Panc1 (cell line): ENCODE measurements around the gene BCR. TPM values are rescaled to one million over a fixed set of nuclear protein-coding genes. Genes with fewer than 3 reads are reported as not detected.

Source experiments
- ATAC-seq: fragments of 200-7000 bp; cut with Tn5 transposase; 2 replicates; pipeline ENCODE4 v1.9.1; 2020; ENCODE audit warnings: mild to moderate bottlenecking, moderate library complexity
- BruUV-seq: library from RNA; stranded (reverse); fragments of 400-500 nt; replicated peaks from 2 replicates; lab custom pipeline; 2021; lab: Mats Ljungman, UMichigan
- CTCF ChIA-PET: fragments of 300-600 bp; sonication (Branson Sonifier 250); formaldehyde crosslinking; loops from one replicate; lab custom pipeline; 2022; ENCODE audit warnings: antibody characterized with exemption; lab: Charles Lee
- POLR2A ChIA-PET: fragments of 300-600 bp; sonication (Branson Sonifier 250); formaldehyde crosslinking; loops from one replicate; lab custom pipeline; 2022; ENCODE audit warnings: antibody characterized with exemption; lab: Charles Lee
- DNase-seq: peaks from one replicate; pipeline ENCODE4 v3.0.0-alpha.2; 2010; ENCODE audit warnings: low read depth, low spot score
- H3K27ac ChIP-seq: 2 replicates; pipeline ENCODE4 v1.5.1; 2011; ENCODE audit warnings: mild to moderate bottlenecking, low read length, inconsistent platforms
- H3K27me3 ChIP-seq: fragments of 200-500 bp; sonication (Bioruptor generic); 2 replicates; pipeline ENCODE4 v1.6.0; 2014; ENCODE audit warnings: low read length, inconsistent platforms; ENCODE audit not compliant: control insufficient read depth, insufficient read depth
- H3K36me3 ChIP-seq: fragments of 200-500 bp; sonication (Bioruptor generic); 2 replicates; pipeline ENCODE4 v1.5.1; 2014; ENCODE audit warnings: inconsistent platforms, mild to moderate bottlenecking, low read length, moderate library complexity; ENCODE audit not compliant: control insufficient read depth, insufficient read depth
- H3K4me1 ChIP-seq: 2 replicates; pipeline ENCODE4 v1.5.1; 2011; ENCODE audit warnings: inconsistent platforms, mild to moderate bottlenecking, low read length, moderate library complexity; ENCODE audit not compliant: control insufficient read depth, insufficient read depth
- H3K4me3 ChIP-seq, 2 experiments: 2 replicates each; pipeline ENCODE4 v1.5.1; 2011 to 2012; ENCODE audit warnings: low read depth in 2 of 2, low read length in 2 of 2, mild to moderate bottlenecking in 2 of 2, inconsistent platforms in 1 of 2, moderate library complexity in 1 of 2
- H3K9me3 ChIP-seq: fragments of 200-500 bp; sonication (Bioruptor generic); 2 replicates; pipeline ENCODE4 v1.5.1; 2014; ENCODE audit warnings: low read depth, mild to moderate bottlenecking, inconsistent platforms, low read length, moderate library complexity; ENCODE audit not compliant: control insufficient read depth, insufficient read depth
- POLR2AphosphoS5 ChIP-seq: IDR thresholded peaks from 2 replicates; pipeline ENCODE4 v1.6.1; 2012; ENCODE audit warnings: mild to moderate bottlenecking, low read depth, low read length, moderate library complexity
- SIN3A ChIP-seq: IDR thresholded peaks from 2 replicates; pipeline ENCODE4 v1.6.1; 2012; ENCODE audit warnings: low read depth, mild to moderate bottlenecking, low read length, moderate library complexity, borderline replicate concordance; ENCODE audit not compliant: insufficient read depth
- TCF7L2 ChIP-seq: IDR thresholded peaks from 2 replicates; pipeline ENCODE4 v1.6.1; 2011; ENCODE audit warnings: mild to moderate bottlenecking, low read depth, low read length, inconsistent platforms
- in situ Hi-C: cut with HindIII; loops from 2 replicates; pipeline ENCODE4 v1.10.0; 2016; ENCODE audit warnings: low sequenced_read_pairs, low pct_unique_long_range_greater_than_20kb
- intact Hi-C: fragments of 100-400 bp; cut with micrococcal nuclease; formaldehyde crosslinking; loops from one replicate; pipeline ENCODE4 v1.10.0; 2022; ENCODE audit not compliant: unreplicated experiment
- total RNA-seq: library from RNA; stranded (reverse); gene quantifications from one replicate; pipeline ENCODE4 v1.2.1, GENCODE V29; 2021; ENCODE audit not compliant: unreplicated experiment
- TF ChIP-seq, protein P1 (sequence below), 2 experiments: IDR thresholded peaks; 2 replicates each; pipeline ENCODE4 v1.6.1; 2011 to 2012; ENCODE audit warnings: low read depth in 2 of 2, control low read depth in 1 of 2, low read length in 1 of 2, mild to moderate bottlenecking in 1 of 2, moderate library complexity in 1 of 2; ENCODE audit not compliant: insufficient read depth in 1 of 2
- TF ChIP-seq, protein P2 (sequence below): fragments of 450-650 bp; IDR thresholded peaks from 2 replicates; pipeline ENCODE4 v1.5.1; 2017; ENCODE audit warnings: mild to moderate bottlenecking

BCR gene
- total RNA-seq, 1 experiment from 2014 or later, result 32.1 TPM

DNA sequence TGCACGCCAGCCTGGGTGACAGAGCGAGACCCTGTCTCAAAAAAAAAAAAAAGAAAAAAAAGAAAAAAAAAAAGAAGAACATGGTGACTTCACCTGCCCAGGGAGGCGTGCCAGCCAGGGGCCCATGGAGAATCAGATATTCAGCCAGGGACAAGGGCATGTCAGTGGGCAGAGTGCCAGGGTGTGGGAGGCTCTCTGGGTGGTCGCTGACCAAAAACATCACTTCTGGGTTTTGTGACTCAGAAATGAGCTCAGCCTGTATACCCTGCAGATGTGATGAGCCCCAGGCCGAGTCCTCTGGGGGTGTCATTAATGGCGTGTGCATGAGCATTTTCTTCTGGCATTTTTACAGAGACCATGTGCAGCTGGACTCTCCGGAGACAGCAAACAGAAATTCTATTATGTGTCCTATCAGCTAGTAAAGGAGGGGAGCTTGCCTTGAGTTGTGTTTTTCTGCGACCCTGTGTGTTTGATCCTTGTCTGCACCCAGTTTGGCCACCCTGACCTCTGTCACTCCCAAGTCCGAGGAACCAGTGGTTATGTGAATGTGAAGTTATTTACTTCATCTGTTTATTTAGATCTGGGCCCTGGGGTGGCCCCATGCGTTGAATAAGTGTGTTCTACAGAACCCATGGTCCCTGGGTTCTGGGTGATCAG, 53.6 kb downstream of the BCR start:
- H3K36me3 ChIP-seq, result no peaks in the 10 kb centered on the region
- H3K27ac ChIP-seq, result no peak overlapping the region
- intact Hi-C loops, result no loop called here

DNA sequence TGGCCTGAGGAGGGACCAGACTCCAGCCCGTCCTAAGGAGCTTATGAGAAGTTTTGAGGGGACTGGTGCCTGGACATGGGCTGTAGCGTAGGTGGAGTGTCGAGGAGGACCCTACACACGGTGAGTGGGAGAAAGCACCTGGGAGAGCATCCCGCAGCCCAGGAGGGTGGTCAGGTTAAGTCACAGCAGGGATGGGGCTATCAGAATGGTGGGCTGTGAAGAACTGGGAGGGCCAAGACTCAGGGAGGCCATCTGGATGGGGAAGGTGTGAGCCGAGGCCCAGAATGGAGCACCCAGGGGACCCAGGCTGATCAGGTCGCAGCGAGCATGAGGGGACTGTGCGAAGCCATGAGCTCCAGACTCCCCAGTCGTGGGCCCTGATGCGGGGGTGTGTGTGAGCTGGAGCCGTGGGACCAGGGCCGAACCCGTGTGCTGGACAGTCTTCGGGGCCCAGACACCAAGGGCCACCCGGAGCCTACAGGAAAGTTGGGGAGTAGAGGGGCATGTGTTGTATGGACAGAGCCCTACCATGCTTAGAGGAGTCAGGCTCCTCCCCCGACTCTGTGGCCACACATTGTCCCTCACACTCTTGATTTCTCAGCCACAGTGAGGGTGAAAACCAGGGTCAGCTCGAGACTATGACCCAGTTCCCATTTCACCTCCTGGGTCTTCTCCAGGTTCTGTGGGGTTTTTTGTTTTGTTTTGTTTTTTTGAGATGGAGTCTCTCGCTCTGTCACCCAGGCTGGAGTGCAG, 54.3 kb downstream of the BCR start:
- Histone ChIP-seq H3K9me3 (no peaks in the 10 kb centered on the region), H3K36me3 (no peaks in the 10 kb centered on the region), H3K27me3 (no peaks in the 10 kb centered on the region), H3K27ac (no peak overlapping the region), H3K4me3 (no peak overlapping the region), H3K4me1 (no peaks in the 10 kb centered on the region)
- intact Hi-C loops (no loop called here), in situ Hi-C loops (no loop called here)
- no peak for ATAC-seq
- ChIA-PET POLR2A (no interaction called here), CTCF (no interaction called here)
- no peak for DNase-seq
- TF ChIP-seq, protein P1, sequence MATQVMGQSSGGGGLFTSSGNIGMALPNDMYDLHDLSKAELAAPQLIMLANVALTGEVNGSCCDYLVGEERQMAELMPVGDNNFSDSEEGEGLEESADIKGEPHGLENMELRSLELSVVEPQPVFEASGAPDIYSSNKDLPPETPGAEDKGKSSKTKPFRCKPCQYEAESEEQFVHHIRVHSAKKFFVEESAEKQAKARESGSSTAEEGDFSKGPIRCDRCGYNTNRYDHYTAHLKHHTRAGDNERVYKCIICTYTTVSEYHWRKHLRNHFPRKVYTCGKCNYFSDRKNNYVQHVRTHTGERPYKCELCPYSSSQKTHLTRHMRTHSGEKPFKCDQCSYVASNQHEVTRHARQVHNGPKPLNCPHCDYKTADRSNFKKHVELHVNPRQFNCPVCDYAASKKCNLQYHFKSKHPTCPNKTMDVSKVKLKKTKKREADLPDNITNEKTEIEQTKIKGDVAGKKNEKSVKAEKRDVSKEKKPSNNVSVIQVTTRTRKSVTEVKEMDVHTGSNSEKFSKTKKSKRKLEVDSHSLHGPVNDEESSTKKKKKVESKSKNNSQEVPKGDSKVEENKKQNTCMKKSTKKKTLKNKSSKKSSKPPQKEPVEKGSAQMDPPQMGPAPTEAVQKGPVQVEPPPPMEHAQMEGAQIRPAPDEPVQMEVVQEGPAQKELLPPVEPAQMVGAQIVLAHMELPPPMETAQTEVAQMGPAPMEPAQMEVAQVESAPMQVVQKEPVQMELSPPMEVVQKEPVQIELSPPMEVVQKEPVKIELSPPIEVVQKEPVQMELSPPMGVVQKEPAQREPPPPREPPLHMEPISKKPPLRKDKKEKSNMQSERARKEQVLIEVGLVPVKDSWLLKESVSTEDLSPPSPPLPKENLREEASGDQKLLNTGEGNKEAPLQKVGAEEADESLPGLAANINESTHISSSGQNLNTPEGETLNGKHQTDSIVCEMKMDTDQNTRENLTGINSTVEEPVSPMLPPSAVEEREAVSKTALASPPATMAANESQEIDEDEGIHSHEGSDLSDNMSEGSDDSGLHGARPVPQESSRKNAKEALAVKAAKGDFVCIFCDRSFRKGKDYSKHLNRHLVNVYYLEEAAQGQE (IDR thresholded peaks at IDR 0.05; ENCODE audit: insufficient read depth in 1 of 2, low read depth in 2 of 2, low read length in 1 of 2), result no peak
- TF ChIP-seq POLR2AphosphoS5, result no peak
- no TSS peak for BruUV-seq

More for the DNA sequence above, 53.6 kb downstream of the BCR start:
- Histone ChIP-seq H3K9me3 (0 out of 2 replicates have a peak, but pooled peaks cover under 1% of the 10 kb centered on the region), H3K27me3 (no peaks in the 10 kb centered on the region), H3K4me1 (no peaks in the 10 kb centered on the region), H3K4me3 (no peak overlapping the region)
- ATAC-seq, result no peak
- no peak for DNase-seq
- in situ Hi-C loops, result no loop called here
- POLR2A ChIA-PET, result no interaction called here
- CTCF ChIA-PET, result interaction anchor here (0.6 kb wide), 1 partner anchor 10 kb away, joined by 15 read pairs; no protein-coding TSS in a partner anchor
- TF ChIP-seq, protein P1 (IDR thresholded peaks at IDR 0.05; ENCODE audit: insufficient read depth in 1 of 2, low read depth in 2 of 2, low read length in 1 of 2), result no peak
- TF ChIP-seq POLR2AphosphoS5 (no peak), SIN3A (no peak), TCF7L2 (no peak)
- TF ChIP-seq, protein P2, sequence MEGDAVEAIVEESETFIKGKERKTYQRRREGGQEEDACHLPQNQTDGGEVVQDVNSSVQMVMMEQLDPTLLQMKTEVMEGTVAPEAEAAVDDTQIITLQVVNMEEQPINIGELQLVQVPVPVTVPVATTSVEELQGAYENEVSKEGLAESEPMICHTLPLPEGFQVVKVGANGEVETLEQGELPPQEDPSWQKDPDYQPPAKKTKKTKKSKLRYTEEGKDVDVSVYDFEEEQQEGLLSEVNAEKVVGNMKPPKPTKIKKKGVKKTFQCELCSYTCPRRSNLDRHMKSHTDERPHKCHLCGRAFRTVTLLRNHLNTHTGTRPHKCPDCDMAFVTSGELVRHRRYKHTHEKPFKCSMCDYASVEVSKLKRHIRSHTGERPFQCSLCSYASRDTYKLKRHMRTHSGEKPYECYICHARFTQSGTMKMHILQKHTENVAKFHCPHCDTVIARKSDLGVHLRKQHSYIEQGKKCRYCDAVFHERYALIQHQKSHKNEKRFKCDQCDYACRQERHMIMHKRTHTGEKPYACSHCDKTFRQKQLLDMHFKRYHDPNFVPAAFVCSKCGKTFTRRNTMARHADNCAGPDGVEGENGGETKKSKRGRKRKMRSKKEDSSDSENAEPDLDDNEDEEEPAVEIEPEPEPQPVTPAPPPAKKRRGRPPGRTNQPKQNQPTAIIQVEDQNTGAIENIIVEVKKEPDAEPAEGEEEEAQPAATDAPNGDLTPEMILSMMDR, result no peak
- BruUV-seq, result no TSS peak
